ENCODE measurements around the gene PGLYRP4.

The PGLYRP4 gene

DNA sequence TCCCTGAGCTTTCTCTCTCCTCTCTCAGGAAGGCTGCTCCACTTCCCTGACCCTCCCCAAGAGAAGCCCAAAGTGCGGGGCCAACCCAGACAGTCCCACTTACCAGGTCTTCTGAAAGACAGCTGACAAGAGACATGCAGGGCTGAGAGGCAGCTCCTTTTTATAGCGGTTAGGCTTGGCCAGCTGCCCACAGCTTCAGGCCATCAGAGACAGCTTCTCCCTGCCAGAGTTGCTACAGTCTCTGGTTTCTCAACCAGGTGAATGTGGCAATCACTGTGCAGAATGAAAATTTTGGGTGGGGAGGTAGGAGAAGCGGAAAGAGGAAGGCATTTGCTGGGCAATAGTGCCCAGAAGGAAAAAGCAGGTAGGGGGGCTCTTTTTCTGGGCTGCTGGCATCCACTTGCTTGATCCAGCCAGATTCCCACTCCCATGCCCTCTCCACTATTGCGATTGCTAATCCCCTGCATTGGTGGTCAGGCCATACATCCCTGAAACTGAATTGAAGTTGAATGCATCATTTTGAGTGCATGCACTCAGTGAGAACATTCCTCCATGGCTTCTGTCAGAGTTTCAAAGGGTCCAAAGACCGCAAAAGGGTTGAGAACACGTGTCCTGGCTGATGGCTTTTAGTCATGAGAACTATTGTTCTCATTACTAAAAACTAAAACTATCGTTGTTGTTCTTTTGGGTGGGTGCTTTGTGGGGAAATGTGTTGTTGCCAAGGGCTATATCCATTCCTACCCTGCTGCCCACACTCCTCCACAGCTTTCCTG, 42.5 kb upstream of the PGLYRP4 start, which contains the start of gene S100A8:
Gene S100A8, minus strand, starts transcription at position 136 of the 773 bp plus-strand sequence. CDS start 538 bp downstream, outside the sequence.
- no peak within 1 kb of the TSS for H3K4me3 ChIP-seq (ENCODE audit: low read depth, low read length)
- no peaks in the 10 kb centered on the region for H3K9me3 ChIP-seq (ENCODE audit: control insufficient read depth, insufficient read depth, low read length)
- no peak within 1 kb of the TSS for H3K27ac ChIP-seq (ENCODE audit: low read depth, low read length)
- no peaks in the 10 kb centered on the region for H3K4me1 ChIP-seq (ENCODE audit: control insufficient read depth, insufficient read depth, low read length)
- H3K27me3 ChIP-seq (ENCODE audit: control insufficient read depth, insufficient read depth, low read length), result no peaks in the 10 kb centered on the region
- no peak within 1 kb of the TSS for H3K9ac ChIP-seq (ENCODE audit: low read depth, low read length)
- no peaks in the 10 kb centered on the region for H3K36me3 ChIP-seq (ENCODE audit: control insufficient read depth, insufficient read depth, low read length)

DNA sequence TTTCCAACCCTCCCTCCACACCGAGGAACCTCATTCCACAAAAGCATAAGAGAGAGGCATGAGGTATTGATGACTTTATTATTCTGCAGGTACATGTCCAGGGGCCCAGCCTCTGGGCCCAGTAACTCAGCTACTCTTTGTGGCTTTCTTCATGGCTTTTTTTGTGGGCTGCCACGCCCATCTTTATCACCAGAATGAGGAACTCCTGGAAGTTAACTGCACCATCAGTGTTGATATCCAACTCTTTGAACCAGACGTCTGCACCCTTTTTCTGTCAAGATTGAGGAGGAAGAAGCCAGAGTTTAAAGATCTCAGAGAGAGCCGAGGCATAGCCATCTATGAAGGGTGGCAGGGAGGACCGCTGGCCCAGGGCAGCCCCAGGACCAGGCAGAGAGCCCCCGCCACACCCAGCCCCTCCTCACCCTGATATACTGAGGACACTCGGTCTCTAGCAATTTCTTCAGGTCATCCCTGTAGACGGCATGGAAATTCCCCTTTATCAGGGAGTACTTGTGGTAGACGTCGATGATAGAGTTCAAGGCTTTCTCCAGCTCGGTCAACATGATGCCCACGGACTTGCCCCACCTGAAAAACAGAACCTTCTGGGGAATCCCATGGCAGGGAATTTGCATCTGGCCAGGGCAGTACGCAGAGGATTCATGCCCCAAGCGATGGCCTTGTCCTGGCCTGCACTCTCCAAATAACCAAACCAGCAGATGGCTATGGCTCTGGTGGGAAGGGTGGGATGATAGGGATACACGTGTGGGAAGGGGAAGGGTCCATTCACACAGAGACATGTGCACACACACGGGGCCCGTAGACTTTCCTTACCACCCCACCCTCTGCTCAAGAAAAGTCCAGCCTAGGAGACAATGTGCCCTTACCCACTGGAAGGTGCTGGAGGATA, 41.6 kb upstream of the PGLYRP4 start:
- Histone ChIP-seq H3K27ac (ENCODE audit: low read depth, low read length) (no peak overlapping the region), H3K27me3 (ENCODE audit: control insufficient read depth, insufficient read depth, low read length) (no peaks in the 10 kb centered on the region), H3K4me3 (ENCODE audit: low read depth, low read length) (no peak overlapping the region), H3K36me3 (ENCODE audit: control insufficient read depth, insufficient read depth, low read length) (no peaks in the 10 kb centered on the region), H3K4me1 (ENCODE audit: control insufficient read depth, insufficient read depth, low read length) (no peaks in the 10 kb centered on the region), H3K9ac (ENCODE audit: low read depth, low read length) (no peak overlapping the region), H3K9me3 (ENCODE audit: control insufficient read depth, insufficient read depth, low read length) (no peaks in the 10 kb centered on the region)

DNA sequence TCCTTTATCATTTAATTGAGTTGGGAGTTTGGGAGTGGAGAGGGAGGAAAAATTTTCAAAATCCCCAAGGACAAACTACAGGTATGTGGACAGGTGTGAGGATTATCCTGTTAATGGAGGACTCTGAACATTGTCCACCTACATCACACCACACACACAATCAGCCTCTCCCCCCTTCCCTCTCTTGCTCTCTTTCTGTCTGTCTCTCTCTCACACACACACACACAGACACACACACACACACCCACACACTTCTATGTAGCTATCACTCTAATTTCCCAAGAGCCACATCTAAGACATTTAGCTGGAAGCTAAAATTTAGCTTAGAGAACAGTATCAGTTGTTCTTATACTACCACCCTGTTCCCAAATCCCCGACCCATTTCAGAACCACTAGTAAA, 40.8 kb upstream of the PGLYRP4 start:
- no peak overlapping the region for H3K27ac ChIP-seq (ENCODE audit: low read depth, low read length)
- no peaks in the 10 kb centered on the region for H3K4me1 ChIP-seq (ENCODE audit: control insufficient read depth, insufficient read depth, low read length)
- H3K4me3 ChIP-seq (ENCODE audit: low read depth, low read length), result no peak overlapping the region
- no peak overlapping the region for H3K9ac ChIP-seq (ENCODE audit: low read depth, low read length)
- no peaks in the 10 kb centered on the region for H3K9me3 ChIP-seq (ENCODE audit: control insufficient read depth, insufficient read depth, low read length)
- no peaks in the 10 kb centered on the region for H3K36me3 ChIP-seq (ENCODE audit: control insufficient read depth, insufficient read depth, low read length)
- H3K27me3 ChIP-seq (ENCODE audit: control insufficient read depth, insufficient read depth, low read length), result no peaks in the 10 kb centered on the region

- H3K27ac ChIP-seq (ENCODE audit: low read depth, low read length), result no peak overlapping the region
- H3K4me3 ChIP-seq (ENCODE audit: low read depth, low read length), result no peak overlapping the region
- no peaks in the 10 kb centered on the region for H3K27me3 ChIP-seq (ENCODE audit: control insufficient read depth, insufficient read depth, low read length)
- no peak overlapping the region for H3K9ac ChIP-seq (ENCODE audit: low read depth, low read length)
- H3K36me3 ChIP-seq (ENCODE audit: control insufficient read depth, insufficient read depth, low read length), result no peaks in the 10 kb centered on the region
- H3K4me1 ChIP-seq (ENCODE audit: control insufficient read depth, insufficient read depth, low read length), result no peaks in the 10 kb centered on the region
- no peaks in the 10 kb centered on the region for H3K9me3 ChIP-seq (ENCODE audit: control insufficient read depth, insufficient read depth, low read length)
Observed at GRCh38 chr1:153387785-153388184, 39.1 kb upstream of the PGLYRP4 start.

DNA sequence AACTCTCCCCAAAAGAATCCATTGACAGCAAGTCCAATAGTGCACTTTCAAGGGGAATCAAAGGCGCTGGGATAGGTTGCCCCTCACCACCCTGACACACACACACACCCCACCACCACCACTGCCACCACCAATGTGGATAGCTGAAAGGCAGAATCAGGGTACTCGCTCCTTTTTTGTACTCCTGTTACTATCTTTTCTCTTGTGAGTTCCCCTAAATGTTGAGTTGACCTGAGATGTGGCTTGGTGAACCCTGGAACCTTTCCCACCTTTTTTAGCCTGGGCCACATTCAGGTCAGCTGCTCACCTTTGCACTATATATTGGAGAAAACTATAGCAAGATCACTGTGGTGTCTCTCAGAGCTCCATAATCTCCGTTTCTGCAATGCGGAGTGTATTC, 38.4 kb upstream of the PGLYRP4 start:
- Histone ChIP-seq H3K9ac (ENCODE audit: low read depth, low read length) (no peak overlapping the region), H3K4me3 (ENCODE audit: low read depth, low read length) (no peak overlapping the region), H3K27ac (ENCODE audit: low read depth, low read length) (no peak overlapping the region), H3K4me1 (ENCODE audit: control insufficient read depth, insufficient read depth, low read length) (no peaks in the 10 kb centered on the region), H3K27me3 (ENCODE audit: control insufficient read depth, insufficient read depth, low read length) (no peaks in the 10 kb centered on the region), H3K9me3 (ENCODE audit: control insufficient read depth, insufficient read depth, low read length) (no peaks in the 10 kb centered on the region), H3K36me3 (ENCODE audit: control insufficient read depth, insufficient read depth, low read length) (no peaks in the 10 kb centered on the region)

GRCh38 chr1:153386500-153386901, 37.9 kb upstream of the PGLYRP4 start:
- no peaks in the 10 kb centered on the region for H3K9me3 ChIP-seq (ENCODE audit: control insufficient read depth, insufficient read depth, low read length)
- no peaks in the 10 kb centered on the region for H3K4me1 ChIP-seq (ENCODE audit: control insufficient read depth, insufficient read depth, low read length)
- no peaks in the 10 kb centered on the region for H3K27me3 ChIP-seq (ENCODE audit: control insufficient read depth, insufficient read depth, low read length)

DNA sequence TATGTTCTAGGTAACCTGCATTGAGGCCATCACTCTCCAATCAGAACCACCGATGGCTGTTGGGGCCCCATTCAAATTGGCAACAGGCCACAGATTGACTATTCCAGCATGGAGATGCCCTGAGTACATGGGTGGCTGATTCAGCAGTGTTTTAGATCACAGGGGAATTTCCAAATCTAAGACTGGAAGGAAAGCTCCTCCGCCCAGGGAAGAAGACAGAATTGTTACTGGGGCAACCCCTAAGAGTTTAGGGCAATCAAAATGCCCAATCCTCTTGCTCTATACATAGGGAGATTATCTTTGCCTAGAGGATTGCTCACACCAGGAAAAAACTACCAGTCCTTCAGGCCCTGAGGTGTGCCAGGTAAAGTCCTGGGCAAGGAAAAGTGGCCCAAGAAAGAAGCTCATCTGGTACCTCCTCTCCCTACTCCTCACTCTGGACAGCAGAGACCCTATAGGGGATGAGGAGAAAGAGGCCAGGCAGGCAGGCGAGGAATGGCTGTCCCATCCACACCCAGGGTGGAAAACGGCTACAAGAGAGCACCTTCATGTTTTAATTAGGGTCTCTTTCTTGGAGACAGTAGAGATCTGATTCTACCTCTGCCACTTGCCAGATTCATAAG, 36.4 kb upstream of the PGLYRP4 start:
- no peaks in the 10 kb centered on the region for H3K36me3 ChIP-seq (ENCODE audit: control insufficient read depth, insufficient read depth, low read length)
- H3K9me3 ChIP-seq (ENCODE audit: control insufficient read depth, insufficient read depth, low read length), result no peaks in the 10 kb centered on the region
- no peaks in the 10 kb centered on the region for H3K4me1 ChIP-seq (ENCODE audit: control insufficient read depth, insufficient read depth, low read length)

More at GRCh38 chr1:153386500-153386901, 37.9 kb upstream of the PGLYRP4 start:
- H3K9ac ChIP-seq (ENCODE audit: low read depth, low read length), result no peak overlapping the region
- H3K27ac ChIP-seq (ENCODE audit: low read depth, low read length), result no peak overlapping the region
- H3K36me3 ChIP-seq (ENCODE audit: control insufficient read depth, insufficient read depth, low read length), result no peaks in the 10 kb centered on the region
- no peak overlapping the region for H3K4me3 ChIP-seq (ENCODE audit: low read depth, low read length)

GRCh38 chr1:153380711-153381110, 32.1 kb upstream of the PGLYRP4 start:
- H3K4me1 ChIP-seq (ENCODE audit: control insufficient read depth, insufficient read depth, low read length), result no peaks in the 10 kb centered on the region
- 0 out of 2 replicates have a peak, but pooled peaks cover 3% of the 10 kb centered on the region for H3K9me3 ChIP-seq (ENCODE audit: control insufficient read depth, insufficient read depth, low read length)
- H3K27me3 ChIP-seq (ENCODE audit: control insufficient read depth, insufficient read depth, low read length), result no peaks in the 10 kb centered on the region
- no peak overlapping the region for H3K4me3 ChIP-seq (ENCODE audit: low read depth, low read length)
- no peak overlapping the region for H3K9ac ChIP-seq (ENCODE audit: low read depth, low read length)
- H3K27ac ChIP-seq (ENCODE audit: low read depth, low read length), result no peak overlapping the region
- H3K36me3 ChIP-seq (ENCODE audit: control insufficient read depth, insufficient read depth, low read length), result no peaks in the 10 kb centered on the region

More for the DNA sequence above, 36.4 kb upstream of the PGLYRP4 start:
- Histone ChIP-seq H3K27me3 (ENCODE audit: control insufficient read depth, insufficient read depth, low read length) (no peaks in the 10 kb centered on the region), H3K4me3 (ENCODE audit: low read depth, low read length) (no peak overlapping the region), H3K9ac (ENCODE audit: low read depth, low read length) (no peak overlapping the region), H3K27ac (ENCODE audit: low read depth, low read length) (no peak overlapping the region)

- H3K27me3 ChIP-seq (ENCODE audit: control insufficient read depth, insufficient read depth, low read length), result no peaks in the 10 kb centered on the region
- no peak overlapping the region for H3K4me3 ChIP-seq (ENCODE audit: low read depth, low read length)
- no peaks in the 10 kb centered on the region for H3K36me3 ChIP-seq (ENCODE audit: control insufficient read depth, insufficient read depth, low read length)
- no peaks in the 10 kb centered on the region for H3K4me1 ChIP-seq (ENCODE audit: control insufficient read depth, insufficient read depth, low read length)
- no peak overlapping the region for H3K9ac ChIP-seq (ENCODE audit: low read depth, low read length)
- 0 out of 2 replicates have a peak, but pooled peaks cover 3% of the 10 kb centered on the region for H3K9me3 ChIP-seq (ENCODE audit: control insufficient read depth, insufficient read depth, low read length)
- no peak overlapping the region for H3K27ac ChIP-seq (ENCODE audit: low read depth, low read length)
Observed at GRCh38 chr1:153379591-153379990, 30.9 kb upstream of the PGLYRP4 start.

DNA sequence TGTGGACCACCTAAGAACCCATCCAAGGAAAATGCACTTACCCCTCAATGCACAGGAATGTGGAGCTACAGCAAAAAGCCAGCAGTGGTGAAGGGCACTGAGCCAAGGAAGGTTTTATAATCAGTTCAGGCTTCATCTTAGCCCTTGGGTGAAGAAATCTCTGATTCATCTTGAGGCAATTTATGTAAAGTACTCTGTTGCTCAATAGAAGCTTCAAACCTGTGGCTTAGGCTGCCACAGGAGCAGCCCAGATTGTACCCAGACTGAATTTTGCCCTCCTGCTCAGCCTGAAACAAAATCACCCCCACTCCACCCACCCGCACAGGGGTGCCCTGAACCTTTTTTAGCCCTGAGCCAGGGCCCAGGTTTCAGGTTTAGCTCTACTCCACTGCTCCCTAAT, 26.9 kb upstream of the PGLYRP4 start, which contains the start of gene S100A12:
Gene S100A12, minus strand, starts transcription at position 111 of the 400 bp plus-strand sequence. CDS start 1,029 bp downstream, outside the sequence.
- H3K9ac ChIP-seq (ENCODE audit: low read depth, low read length), result no peak within 1 kb of the TSS
- H3K4me1 ChIP-seq (ENCODE audit: control insufficient read depth, insufficient read depth, low read length), result no peaks in the 10 kb centered on the region
- H3K4me3 ChIP-seq (ENCODE audit: low read depth, low read length), result no peak within 1 kb of the TSS
- no peaks in the 10 kb centered on the region for H3K27me3 ChIP-seq (ENCODE audit: control insufficient read depth, insufficient read depth, low read length)
- no peaks in the 10 kb centered on the region for H3K36me3 ChIP-seq (ENCODE audit: control insufficient read depth, insufficient read depth, low read length)
- no peak within 1 kb of the TSS for H3K27ac ChIP-seq (ENCODE audit: low read depth, low read length)
- peaks cover 3% of the 10 kb centered on the region; the same call in 1 of the 2 replicates for H3K9me3 ChIP-seq (ENCODE audit: control insufficient read depth, insufficient read depth, low read length)

Measured in HUES48 (cell line).